WTC11 (cell line): ENCODE measurements around the gene RHOU. TPM values are rescaled to one million over a fixed set of nuclear protein-coding genes. Genes with fewer than 3 reads are reported as not detected.

Source experiments
- ATAC-seq: fragments of 200-7000 bp; cut with Tn5 transposase; 2 replicates; pipeline ENCODE4 v1.10.0; 2021; ENCODE audit warnings: mild to moderate bottlenecking, moderate library complexity
- CTCF ChIA-PET: fragments of 300-600 bp; sonication (Branson Sonifier 250); formaldehyde crosslinking; loops from one replicate; lab custom pipeline; 2021; ENCODE audit warnings: antibody characterized with exemption; lab: Charles Lee
- POLR2A ChIA-PET: fragments of 350-600 bp; sonication (Branson Sonifier 250); formaldehyde crosslinking; loops from one replicate; lab custom pipeline; 2021; ENCODE audit warnings: antibody characterized with exemption; lab: Charles Lee
- DNase-seq: peaks from one replicate; pipeline ENCODE4 v3.0.0; 2021; ENCODE audit warnings: low spot score
- H3K27ac Mint-ChIP-seq: 2 replicates; pipeline ENCODE4 v1.8.0; 2021; ENCODE audit warnings: mixed read lengths
- H3K27me3 Mint-ChIP-seq: 2 replicates; pipeline ENCODE4 v1.8.0; 2021; ENCODE audit warnings: low read depth, mild to moderate bottlenecking, moderate library complexity, mixed read lengths
- H3K36me3 Mint-ChIP-seq: 2 replicates; pipeline ENCODE4 v1.8.0; 2021; ENCODE audit warnings: mixed read lengths
- H3K4me1 Mint-ChIP-seq: 2 replicates; pipeline ENCODE4 v1.8.0; 2022; ENCODE audit warnings: mixed read lengths
- H3K4me3 Mint-ChIP-seq: 2 replicates; pipeline ENCODE4 v1.8.0; 2021; ENCODE audit warnings: mild to moderate bottlenecking, moderate library complexity, mixed read lengths
- H3K9me3 Mint-ChIP-seq: 2 replicates; pipeline ENCODE4 v1.8.0; 2021; ENCODE audit warnings: mixed read lengths
- CREM ChIP-seq: sonication (generic); formaldehyde crosslinking; IDR thresholded peaks from 2 replicates; pipeline ENCODE4 v1.8.1; 2022; ENCODE audit warnings: mild to moderate bottlenecking, missing genetic modification reagents, moderate library complexity
- FOXK1 ChIP-seq: sonication (generic); formaldehyde crosslinking; IDR thresholded peaks from 2 replicates; pipeline ENCODE4 v1.8.0; 2022; ENCODE audit warnings: mild to moderate bottlenecking, moderate library complexity, missing genetic modification reagents
- FOXP1 ChIP-seq: sonication (generic); formaldehyde crosslinking; IDR thresholded peaks from 2 replicates; pipeline ENCODE4 v1.8.0; 2022; ENCODE audit warnings: missing genetic modification reagents, mild to moderate bottlenecking, moderate library complexity, borderline replicate concordance
- JAZF1 ChIP-seq: fragments of 250-450 bp; sonication (Bioruptor Pico); IDR thresholded peaks from 2 replicates; pipeline ENCODE4 v1.9.0; 2021; ENCODE audit warnings: moderate library complexity, mild to moderate bottlenecking, inconsistent platforms
- KAT7 ChIP-seq: sonication (generic); formaldehyde crosslinking; IDR thresholded peaks from 2 replicates; pipeline ENCODE4 v1.8.1; 2023; ENCODE audit warnings: missing genetic modification reagents, mild to moderate bottlenecking, borderline replicate concordance
- NR1H2 ChIP-seq: sonication (generic); formaldehyde crosslinking; IDR thresholded peaks from 2 replicates; pipeline ENCODE4 v1.9.0; 2021; ENCODE audit warnings: mild to moderate bottlenecking, moderate library complexity, missing genetic modification reagents
- ZNF232 ChIP-seq: sonication (generic); formaldehyde crosslinking; IDR thresholded peaks from 2 replicates; pipeline ENCODE4 v1.8.0; 2022; ENCODE audit warnings: mild to moderate bottlenecking, missing genetic modification reagents
- ZNF263 ChIP-seq: sonication (generic); formaldehyde crosslinking; IDR thresholded peaks from 2 replicates; pipeline ENCODE4 v1.8.1; 2022; ENCODE audit warnings: low read depth, mild to moderate bottlenecking, moderate library complexity, missing genetic modification reagents
- total RNA-seq: library from RNA; stranded (reverse); gene quantifications from 3 replicates; pipeline ENCODE4 v1.2.3, GENCODE V29; 2021
- TF ChIP-seq, protein P1 (sequence below): sonication (generic); formaldehyde crosslinking; IDR thresholded peaks from 2 replicates; pipeline ENCODE4 v1.8.0; 2022; ENCODE audit warnings: mild to moderate bottlenecking, missing genetic modification reagents
- TF ChIP-seq, protein P2 (sequence below): sonication (generic); formaldehyde crosslinking; conservative IDR thresholded peaks from 2 replicates; pipeline ENCODE4 v1.8.1; 2023; ENCODE audit warnings: mild to moderate bottlenecking, low read depth, missing genetic modification reagents, moderate library complexity
- TF ChIP-seq, protein P3 (sequence below): sonication (generic); formaldehyde crosslinking; IDR thresholded peaks from 2 replicates; pipeline ENCODE4 v1.8.0; 2023; ENCODE audit warnings: missing genetic modification reagents, mild to moderate bottlenecking, borderline replicate concordance
- TF ChIP-seq, protein P4 (sequence below): sonication (generic); formaldehyde crosslinking; IDR thresholded peaks from 2 replicates; pipeline ENCODE4 v1.8.1; 2022; ENCODE audit warnings: mild to moderate bottlenecking, moderate library complexity, missing genetic modification reagents
- TF ChIP-seq, protein P5 (sequence below): fragments of 250-450 bp; sonication (Bioruptor Pico); IDR thresholded peaks from 2 replicates; pipeline ENCODE4 v1.9.0; 2021; ENCODE audit warnings: mild to moderate bottlenecking
- TF ChIP-seq, protein P6 (sequence below): sonication (generic); formaldehyde crosslinking; IDR thresholded peaks from 2 replicates; pipeline ENCODE4 v1.8.1; 2023; ENCODE audit warnings: mild to moderate bottlenecking, missing genetic modification reagents

Gene RHOU
- total RNA-seq, 1 experiment from 2014 or later = 6.0 TPM

DNA sequence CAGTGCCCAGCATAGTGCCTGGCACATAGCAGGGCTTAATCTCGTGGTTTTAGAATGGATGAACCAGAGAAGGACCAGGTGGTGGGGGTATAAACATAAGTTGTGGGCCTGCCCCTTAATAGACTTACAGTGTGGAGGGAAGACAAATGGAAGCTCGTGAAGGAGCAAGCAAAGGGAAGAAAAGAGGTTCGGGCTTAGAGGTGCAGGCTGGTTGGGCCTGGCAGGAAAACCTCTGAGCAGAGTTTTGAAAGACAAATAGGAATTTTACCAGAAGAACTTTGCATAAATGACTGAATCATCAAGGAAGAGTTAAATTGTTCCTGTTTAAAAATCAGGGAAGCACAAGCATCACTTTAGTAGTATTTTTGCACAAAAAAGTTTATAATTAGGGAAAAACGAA lies 4.5 kb downstream of the RHOU start (continued):
- TF ChIP-seq, protein P1, sequence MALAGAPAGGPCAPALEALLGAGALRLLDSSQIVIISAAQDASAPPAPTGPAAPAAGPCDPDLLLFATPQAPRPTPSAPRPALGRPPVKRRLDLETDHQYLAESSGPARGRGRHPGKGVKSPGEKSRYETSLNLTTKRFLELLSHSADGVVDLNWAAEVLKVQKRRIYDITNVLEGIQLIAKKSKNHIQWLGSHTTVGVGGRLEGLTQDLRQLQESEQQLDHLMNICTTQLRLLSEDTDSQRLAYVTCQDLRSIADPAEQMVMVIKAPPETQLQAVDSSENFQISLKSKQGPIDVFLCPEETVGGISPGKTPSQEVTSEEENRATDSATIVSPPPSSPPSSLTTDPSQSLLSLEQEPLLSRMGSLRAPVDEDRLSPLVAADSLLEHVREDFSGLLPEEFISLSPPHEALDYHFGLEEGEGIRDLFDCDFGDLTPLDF (CRISPR knock-in tag) = no peak
- TF ChIP-seq ZNF232 (CRISPR knock-in tag) (no peak), ZNF263 (no peak)
- TF ChIP-seq, protein P2, sequence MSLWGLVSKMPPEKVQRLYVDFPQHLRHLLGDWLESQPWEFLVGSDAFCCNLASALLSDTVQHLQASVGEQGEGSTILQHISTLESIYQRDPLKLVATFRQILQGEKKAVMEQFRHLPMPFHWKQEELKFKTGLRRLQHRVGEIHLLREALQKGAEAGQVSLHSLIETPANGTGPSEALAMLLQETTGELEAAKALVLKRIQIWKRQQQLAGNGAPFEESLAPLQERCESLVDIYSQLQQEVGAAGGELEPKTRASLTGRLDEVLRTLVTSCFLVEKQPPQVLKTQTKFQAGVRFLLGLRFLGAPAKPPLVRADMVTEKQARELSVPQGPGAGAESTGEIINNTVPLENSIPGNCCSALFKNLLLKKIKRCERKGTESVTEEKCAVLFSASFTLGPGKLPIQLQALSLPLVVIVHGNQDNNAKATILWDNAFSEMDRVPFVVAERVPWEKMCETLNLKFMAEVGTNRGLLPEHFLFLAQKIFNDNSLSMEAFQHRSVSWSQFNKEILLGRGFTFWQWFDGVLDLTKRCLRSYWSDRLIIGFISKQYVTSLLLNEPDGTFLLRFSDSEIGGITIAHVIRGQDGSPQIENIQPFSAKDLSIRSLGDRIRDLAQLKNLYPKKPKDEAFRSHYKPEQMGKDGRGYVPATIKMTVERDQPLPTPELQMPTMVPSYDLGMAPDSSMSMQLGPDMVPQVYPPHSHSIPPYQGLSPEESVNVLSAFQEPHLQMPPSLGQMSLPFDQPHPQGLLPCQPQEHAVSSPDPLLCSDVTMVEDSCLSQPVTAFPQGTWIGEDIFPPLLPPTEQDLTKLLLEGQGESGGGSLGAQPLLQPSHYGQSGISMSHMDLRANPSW (CRISPR knock-in tag) = no peak
- TF ChIP-seq, protein P3, sequence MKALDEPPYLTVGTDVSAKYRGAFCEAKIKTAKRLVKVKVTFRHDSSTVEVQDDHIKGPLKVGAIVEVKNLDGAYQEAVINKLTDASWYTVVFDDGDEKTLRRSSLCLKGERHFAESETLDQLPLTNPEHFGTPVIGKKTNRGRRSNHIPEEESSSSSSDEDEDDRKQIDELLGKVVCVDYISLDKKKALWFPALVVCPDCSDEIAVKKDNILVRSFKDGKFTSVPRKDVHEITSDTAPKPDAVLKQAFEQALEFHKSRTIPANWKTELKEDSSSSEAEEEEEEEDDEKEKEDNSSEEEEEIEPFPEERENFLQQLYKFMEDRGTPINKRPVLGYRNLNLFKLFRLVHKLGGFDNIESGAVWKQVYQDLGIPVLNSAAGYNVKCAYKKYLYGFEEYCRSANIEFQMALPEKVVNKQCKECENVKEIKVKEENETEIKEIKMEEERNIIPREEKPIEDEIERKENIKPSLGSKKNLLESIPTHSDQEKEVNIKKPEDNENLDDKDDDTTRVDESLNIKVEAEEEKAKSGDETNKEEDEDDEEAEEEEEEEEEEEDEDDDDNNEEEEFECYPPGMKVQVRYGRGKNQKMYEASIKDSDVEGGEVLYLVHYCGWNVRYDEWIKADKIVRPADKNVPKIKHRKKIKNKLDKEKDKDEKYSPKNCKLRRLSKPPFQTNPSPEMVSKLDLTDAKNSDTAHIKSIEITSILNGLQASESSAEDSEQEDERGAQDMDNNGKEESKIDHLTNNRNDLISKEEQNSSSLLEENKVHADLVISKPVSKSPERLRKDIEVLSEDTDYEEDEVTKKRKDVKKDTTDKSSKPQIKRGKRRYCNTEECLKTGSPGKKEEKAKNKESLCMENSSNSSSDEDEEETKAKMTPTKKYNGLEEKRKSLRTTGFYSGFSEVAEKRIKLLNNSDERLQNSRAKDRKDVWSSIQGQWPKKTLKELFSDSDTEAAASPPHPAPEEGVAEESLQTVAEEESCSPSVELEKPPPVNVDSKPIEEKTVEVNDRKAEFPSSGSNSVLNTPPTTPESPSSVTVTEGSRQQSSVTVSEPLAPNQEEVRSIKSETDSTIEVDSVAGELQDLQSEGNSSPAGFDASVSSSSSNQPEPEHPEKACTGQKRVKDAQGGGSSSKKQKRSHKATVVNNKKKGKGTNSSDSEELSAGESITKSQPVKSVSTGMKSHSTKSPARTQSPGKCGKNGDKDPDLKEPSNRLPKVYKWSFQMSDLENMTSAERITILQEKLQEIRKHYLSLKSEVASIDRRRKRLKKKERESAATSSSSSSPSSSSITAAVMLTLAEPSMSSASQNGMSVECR (CRISPR knock-in tag) = no peak

DNA sequence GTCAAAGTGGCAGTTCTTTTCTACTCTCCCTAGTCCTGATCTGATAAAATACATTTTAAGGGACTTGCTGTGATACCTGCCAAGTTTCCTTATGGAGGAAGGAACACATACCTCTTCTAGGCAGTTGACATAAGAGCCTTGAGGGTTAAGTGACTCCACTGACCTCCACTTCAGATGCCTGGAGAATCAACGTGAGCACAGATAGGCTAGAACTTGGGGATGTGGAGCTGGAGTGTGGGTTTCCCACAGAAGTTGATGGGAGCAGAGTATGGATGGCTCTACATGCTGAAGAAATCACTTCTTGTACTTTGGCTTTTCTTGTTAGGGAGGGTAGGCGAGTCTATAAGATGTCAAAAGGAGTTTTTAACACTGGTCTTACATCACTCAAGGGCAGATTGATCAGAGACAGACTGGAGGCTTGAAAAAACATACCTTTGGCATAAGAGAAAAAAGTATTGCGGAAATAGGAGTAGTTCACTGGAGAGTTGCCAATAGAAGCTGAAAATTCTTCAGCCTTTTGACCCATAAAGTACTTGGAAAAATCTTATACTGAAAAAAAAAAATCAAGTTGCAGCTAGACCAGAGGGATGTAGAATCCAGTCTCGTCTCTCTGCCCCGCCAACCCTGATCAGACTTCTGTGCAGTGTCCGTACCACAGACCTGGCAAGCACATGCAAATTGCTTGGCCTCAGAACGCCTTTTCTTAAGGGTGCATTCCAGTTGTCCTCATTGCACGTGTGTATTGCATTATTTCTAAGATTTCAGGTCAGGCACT lies 5.5 kb downstream of the RHOU start:
- Mint-ChIP-seq H3K9me3 (no peaks in the 10 kb centered on the region), H3K36me3 (peaks cover 23% of the 10 kb centered on the region), H3K4me1 (peaks cover 22% of the 10 kb centered on the region), H3K27me3 (peaks cover 19% of the 10 kb centered on the region), H3K27ac (no peak overlapping the region), H3K4me3 (no peak overlapping the region)
- CTCF ChIA-PET = interaction anchor here (0.6 kb wide), 1 partner anchor 229 kb away, joined by 3 read pairs; no protein-coding TSS in a partner anchor
- DNase-seq = no peak
- TF ChIP-seq FOXP1 (CRISPR knock-in tag) (no peak), KAT7 (no peak), JAZF1 (no peak), CREM (CRISPR knock-in tag) (no peak), NR1H2 (CRISPR knock-in tag) (no peak), FOXK1 (CRISPR knock-in tag) (no peak)
- TF ChIP-seq, protein P4, sequence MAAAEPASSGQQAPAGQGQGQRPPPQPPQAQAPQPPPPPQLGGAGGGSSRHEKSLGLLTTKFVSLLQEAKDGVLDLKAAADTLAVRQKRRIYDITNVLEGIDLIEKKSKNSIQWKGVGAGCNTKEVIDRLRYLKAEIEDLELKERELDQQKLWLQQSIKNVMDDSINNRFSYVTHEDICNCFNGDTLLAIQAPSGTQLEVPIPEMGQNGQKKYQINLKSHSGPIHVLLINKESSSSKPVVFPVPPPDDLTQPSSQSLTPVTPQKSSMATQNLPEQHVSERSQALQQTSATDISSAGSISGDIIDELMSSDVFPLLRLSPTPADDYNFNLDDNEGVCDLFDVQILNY (CRISPR knock-in tag) = no peak
- TF ChIP-seq, protein P5, sequence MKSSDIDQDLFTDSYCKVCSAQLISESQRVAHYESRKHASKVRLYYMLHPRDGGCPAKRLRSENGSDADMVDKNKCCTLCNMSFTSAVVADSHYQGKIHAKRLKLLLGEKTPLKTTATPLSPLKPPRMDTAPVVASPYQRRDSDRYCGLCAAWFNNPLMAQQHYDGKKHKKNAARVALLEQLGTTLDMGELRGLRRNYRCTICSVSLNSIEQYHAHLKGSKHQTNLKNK = no peak
- TF ChIP-seq, protein P6, sequence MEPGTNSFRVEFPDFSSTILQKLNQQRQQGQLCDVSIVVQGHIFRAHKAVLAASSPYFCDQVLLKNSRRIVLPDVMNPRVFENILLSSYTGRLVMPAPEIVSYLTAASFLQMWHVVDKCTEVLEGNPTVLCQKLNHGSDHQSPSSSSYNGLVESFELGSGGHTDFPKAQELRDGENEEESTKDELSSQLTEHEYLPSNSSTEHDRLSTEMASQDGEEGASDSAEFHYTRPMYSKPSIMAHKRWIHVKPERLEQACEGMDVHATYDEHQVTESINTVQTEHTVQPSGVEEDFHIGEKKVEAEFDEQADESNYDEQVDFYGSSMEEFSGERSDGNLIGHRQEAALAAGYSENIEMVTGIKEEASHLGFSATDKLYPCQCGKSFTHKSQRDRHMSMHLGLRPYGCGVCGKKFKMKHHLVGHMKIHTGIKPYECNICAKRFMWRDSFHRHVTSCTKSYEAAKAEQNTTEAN (CRISPR knock-in tag) = no peak
- ATAC-seq = no peak
- POLR2A ChIA-PET = no interaction called here
